HL-60 (cell line): ENCODE measurements around the gene CFAP43.

Experiments
- CTCF ChIP-seq: IDR thresholded peaks from one replicate; pipeline ENCODE4 v1.5.1; 2011; ENCODE audit warnings: low read length, control low read depth, inconsistent platforms; ENCODE audit not compliant: insufficient read depth
- GABPA ChIP-seq: IDR thresholded peaks from 2 replicates; pipeline ENCODE4 v1.6.1; 2012; ENCODE audit warnings: low read depth
- POLR2AphosphoS5 ChIP-seq: IDR thresholded peaks from 2 replicates; pipeline ENCODE4 v1.6.1; 2012; ENCODE audit warnings: low read depth
- SPI1 ChIP-seq: IDR thresholded peaks from 2 replicates; pipeline ENCODE4 v1.6.1; 2012; ENCODE audit warnings: low read depth, mild to moderate bottlenecking, borderline replicate concordance
- TF ChIP-seq, protein P1 (sequence below): IDR thresholded peaks from 2 replicates; pipeline ENCODE4 v1.6.1; 2012; ENCODE audit warnings: low read depth; ENCODE audit not compliant: insufficient replicate concordance

DNA sequence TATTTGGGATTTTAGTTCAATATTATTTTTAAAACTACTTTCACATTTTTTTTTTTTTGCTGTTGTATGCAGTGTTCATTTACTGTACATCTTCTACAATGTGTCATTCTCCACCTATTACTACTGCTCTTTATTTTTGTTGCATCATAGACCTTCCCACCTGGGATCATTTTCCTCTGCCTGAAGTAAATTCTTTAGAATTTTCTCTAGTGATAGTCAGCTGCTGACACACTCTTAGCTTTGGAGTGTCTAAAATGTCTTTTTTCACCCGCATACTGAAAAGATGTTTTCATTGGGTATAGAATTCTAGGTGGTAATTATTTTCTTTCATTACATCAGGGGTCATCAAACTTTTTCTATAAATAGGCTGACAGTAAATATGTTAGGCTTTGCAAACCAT is 30.5 kb downstream of the CFAP43 start:
- TF ChIP-seq CTCF: no peak
- TF ChIP-seq POLR2AphosphoS5: no peak
- no peak for TF ChIP-seq GABPA
- TF ChIP-seq, protein P1, sequence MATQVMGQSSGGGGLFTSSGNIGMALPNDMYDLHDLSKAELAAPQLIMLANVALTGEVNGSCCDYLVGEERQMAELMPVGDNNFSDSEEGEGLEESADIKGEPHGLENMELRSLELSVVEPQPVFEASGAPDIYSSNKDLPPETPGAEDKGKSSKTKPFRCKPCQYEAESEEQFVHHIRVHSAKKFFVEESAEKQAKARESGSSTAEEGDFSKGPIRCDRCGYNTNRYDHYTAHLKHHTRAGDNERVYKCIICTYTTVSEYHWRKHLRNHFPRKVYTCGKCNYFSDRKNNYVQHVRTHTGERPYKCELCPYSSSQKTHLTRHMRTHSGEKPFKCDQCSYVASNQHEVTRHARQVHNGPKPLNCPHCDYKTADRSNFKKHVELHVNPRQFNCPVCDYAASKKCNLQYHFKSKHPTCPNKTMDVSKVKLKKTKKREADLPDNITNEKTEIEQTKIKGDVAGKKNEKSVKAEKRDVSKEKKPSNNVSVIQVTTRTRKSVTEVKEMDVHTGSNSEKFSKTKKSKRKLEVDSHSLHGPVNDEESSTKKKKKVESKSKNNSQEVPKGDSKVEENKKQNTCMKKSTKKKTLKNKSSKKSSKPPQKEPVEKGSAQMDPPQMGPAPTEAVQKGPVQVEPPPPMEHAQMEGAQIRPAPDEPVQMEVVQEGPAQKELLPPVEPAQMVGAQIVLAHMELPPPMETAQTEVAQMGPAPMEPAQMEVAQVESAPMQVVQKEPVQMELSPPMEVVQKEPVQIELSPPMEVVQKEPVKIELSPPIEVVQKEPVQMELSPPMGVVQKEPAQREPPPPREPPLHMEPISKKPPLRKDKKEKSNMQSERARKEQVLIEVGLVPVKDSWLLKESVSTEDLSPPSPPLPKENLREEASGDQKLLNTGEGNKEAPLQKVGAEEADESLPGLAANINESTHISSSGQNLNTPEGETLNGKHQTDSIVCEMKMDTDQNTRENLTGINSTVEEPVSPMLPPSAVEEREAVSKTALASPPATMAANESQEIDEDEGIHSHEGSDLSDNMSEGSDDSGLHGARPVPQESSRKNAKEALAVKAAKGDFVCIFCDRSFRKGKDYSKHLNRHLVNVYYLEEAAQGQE: no peak
- no peak for TF ChIP-seq SPI1
